Smooth muscle cell (in vitro differentiated cells): ENCODE results near the gene TPX2. TPM values are rescaled to one million over a fixed set of nuclear protein-coding genes. Genes with fewer than 3 reads are reported as not detected.
"Not testable (repeated sequence)": the region's sequence is repeated elsewhere in the genome, so short reads cannot be mapped to it uniquely, and the experiment has no call there.

ENCODE experiments used
- DNase-seq: peaks from one replicate; lab custom pipeline; 2025; ENCODE audit not compliant: unreplicated experiment; lab: John Stamatoyannopoulos, UW
- H2AFZ ChIP-seq: fragments of 200-600 bp; sonication (generic); 2 replicates; pipeline ENCODE4 v1.6.0; 2016; ENCODE audit warnings: antibody characterized with exemption, low read depth, mild to moderate bottlenecking
- H3F3A ChIP-seq: fragments of 200-600 bp; sonication (generic); 2 replicates; pipeline ENCODE4 v1.6.0; 2017; ENCODE audit warnings: antibody characterized with exemption, low read depth
- H3K27ac ChIP-seq: fragments of 200-600 bp; sonication (generic); 2 replicates; pipeline ENCODE4 v1.5.1; 2016; ENCODE audit warnings: low read depth, mild to moderate bottlenecking
- H3K27me3 ChIP-seq: fragments of 200-600 bp; sonication (generic); 2 replicates; pipeline ENCODE4 v1.6.1; 2016; ENCODE audit warnings: low read depth, mild to moderate bottlenecking
- H3K36me3 ChIP-seq: fragments of 200-600 bp; sonication (generic); 2 replicates; pipeline ENCODE4 v1.5.1; 2016; ENCODE audit warnings: low read depth
- H3K4me1 ChIP-seq: fragments of 200-600 bp; sonication (generic); 2 replicates; pipeline ENCODE4 v1.5.1; 2016; ENCODE audit warnings: low read depth
- H3K4me2 ChIP-seq: fragments of 200-600 bp; sonication (generic); 2 replicates; pipeline ENCODE4 v1.6.0; 2016; ENCODE audit warnings: mild to moderate bottlenecking
- H3K4me3 ChIP-seq: fragments of 200-600 bp; sonication (generic); 2 replicates; pipeline ENCODE4 v1.5.1; 2016; ENCODE audit warnings: mild to moderate bottlenecking
- H3K79me2 ChIP-seq: fragments of 200-600 bp; sonication (generic); 2 replicates; pipeline ENCODE4 v1.6.0; 2016; ENCODE audit warnings: low read depth, mild to moderate bottlenecking
- H3K9ac ChIP-seq: fragments of 200-600 bp; sonication (generic); 2 replicates; pipeline ENCODE4 v1.6.0; 2016; ENCODE audit warnings: low read depth
- H3K9me3 ChIP-seq: fragments of 200-600 bp; sonication (generic); replicated peaks from 2 replicates; pipeline ENCODE4 v1.5.1; 2016; ENCODE audit warnings: low read depth
- H4K20me1 ChIP-seq: fragments of 200-600 bp; sonication (generic); 2 replicates; pipeline ENCODE4 v1.6.0; 2016; ENCODE audit warnings: low read depth
- WGBS: methylation state at CpG from one replicate; pipeline ENCODE4 v1.1.7; 2016; ENCODE audit warnings: low lambda C conversion rate; 5-methylcytosine and 5-hydroxymethylcytosine counted together
- polyA plus RNA-seq: library from polyadenylated mRNA; unstranded; fragments of >200 nt; fragmentation: Nextera tagmentation; extraction: Ambion mirVana; gene quantifications from 2 replicates; pipeline ENCODE4 v1.2.1, GENCODE V29; 2016
- total RNA-seq: library from RNA; depleted of rRNA; stranded (reverse); fragments of >200 nt; gene quantifications from 2 replicates; pipeline ENCODE4 v1.2.3, GENCODE V29; 2014
- TF ChIP-seq, protein P1 (sequence below): fragments of 200-600 bp; sonication (generic); IDR thresholded peaks from 2 replicates; pipeline ENCODE4 v1.5.1; 2017; ENCODE audit warnings: borderline replicate concordance, mild to moderate bottlenecking, antibody characterized with exemption; ENCODE audit not compliant: insufficient read depth, poor library complexity, severe bottlenecking

Gene TPX2
- total and polyA plus RNA-seq, 2 experiments from 2014 or later: 21.7 to 24.5 TPM

- H2AFZ ChIP-seq: no peak overlapping the region
- no peak for DNase-seq
- H3K36me3 ChIP-seq: no peaks in the 10 kb centered on the region
- H3K79me2 ChIP-seq: no peaks in the 10 kb centered on the region
- no peaks in the 10 kb centered on the region for H3F3A ChIP-seq
- H4K20me1 ChIP-seq: no peaks in the 10 kb centered on the region
- H3K27me3 ChIP-seq: no peaks in the 10 kb centered on the region
- H3K9ac ChIP-seq: no peak overlapping the region
- no peaks in the 10 kb centered on the region for H3K9me3 ChIP-seq
- H3K4me2 ChIP-seq: no peak overlapping the region
- no peak overlapping the region for H3K27ac ChIP-seq
- no peaks in the 10 kb centered on the region for H3K4me1 ChIP-seq
- 95% methylated on average over 4 of the region's 4 CpGs for WGBS
- no peak overlapping the region for H3K4me3 ChIP-seq
- TF ChIP-seq, protein P1, sequence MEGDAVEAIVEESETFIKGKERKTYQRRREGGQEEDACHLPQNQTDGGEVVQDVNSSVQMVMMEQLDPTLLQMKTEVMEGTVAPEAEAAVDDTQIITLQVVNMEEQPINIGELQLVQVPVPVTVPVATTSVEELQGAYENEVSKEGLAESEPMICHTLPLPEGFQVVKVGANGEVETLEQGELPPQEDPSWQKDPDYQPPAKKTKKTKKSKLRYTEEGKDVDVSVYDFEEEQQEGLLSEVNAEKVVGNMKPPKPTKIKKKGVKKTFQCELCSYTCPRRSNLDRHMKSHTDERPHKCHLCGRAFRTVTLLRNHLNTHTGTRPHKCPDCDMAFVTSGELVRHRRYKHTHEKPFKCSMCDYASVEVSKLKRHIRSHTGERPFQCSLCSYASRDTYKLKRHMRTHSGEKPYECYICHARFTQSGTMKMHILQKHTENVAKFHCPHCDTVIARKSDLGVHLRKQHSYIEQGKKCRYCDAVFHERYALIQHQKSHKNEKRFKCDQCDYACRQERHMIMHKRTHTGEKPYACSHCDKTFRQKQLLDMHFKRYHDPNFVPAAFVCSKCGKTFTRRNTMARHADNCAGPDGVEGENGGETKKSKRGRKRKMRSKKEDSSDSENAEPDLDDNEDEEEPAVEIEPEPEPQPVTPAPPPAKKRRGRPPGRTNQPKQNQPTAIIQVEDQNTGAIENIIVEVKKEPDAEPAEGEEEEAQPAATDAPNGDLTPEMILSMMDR: no peak
Measured at GRCh38 chr20:31824125-31824485, 85.0 kb downstream of the TPX2 start.

DNA sequence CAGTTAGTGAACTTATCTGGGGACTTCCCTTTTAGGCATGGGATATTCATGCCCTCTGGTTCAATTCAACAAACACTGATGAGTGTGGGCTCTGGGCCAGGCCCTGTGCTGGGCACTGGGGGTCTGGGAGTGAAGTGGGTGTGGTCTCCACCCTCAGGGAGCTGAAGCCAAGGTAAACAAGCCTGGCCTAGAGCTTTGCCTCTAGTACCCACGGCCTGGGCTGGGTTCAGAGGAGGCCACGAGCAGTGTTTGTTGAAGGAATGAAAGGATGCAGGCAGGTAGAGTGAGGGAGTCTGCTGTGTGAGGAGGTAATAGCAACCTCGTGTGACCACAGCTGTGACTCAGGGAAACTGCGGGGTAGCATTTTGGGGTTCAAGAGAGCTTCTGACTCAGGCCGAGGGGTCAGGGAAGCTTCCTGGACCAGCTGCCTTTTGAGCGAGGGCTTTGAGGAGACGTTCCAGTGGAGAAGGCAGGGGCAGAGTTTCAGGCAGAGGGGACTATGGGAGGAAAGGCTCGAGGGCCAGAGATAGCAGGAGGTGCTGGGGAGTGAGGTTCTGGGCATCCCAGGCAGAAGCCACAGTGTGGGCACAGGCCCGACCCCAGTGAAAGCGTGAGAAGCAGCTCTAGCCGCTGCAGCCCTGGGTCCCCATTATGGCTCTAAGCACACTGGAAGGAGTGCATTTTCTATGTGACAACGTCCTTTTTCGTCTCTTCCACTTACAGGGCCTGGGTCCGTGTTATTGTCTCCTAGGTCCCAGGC, 85.6 kb downstream of the TPX2 start:
- H3K79me2 ChIP-seq: no peaks in the 10 kb centered on the region
- DNase-seq: no peak
- no peaks in the 10 kb centered on the region for H4K20me1 ChIP-seq
- H3K4me2 ChIP-seq: no peak overlapping the region
- 89% methylated on average over 14 of the region's 14 CpGs for WGBS
- H3K4me1 ChIP-seq: no peaks in the 10 kb centered on the region
- H3K36me3 ChIP-seq: no peaks in the 10 kb centered on the region
- TF ChIP-seq, protein P1: no peak
- H3K4me3 ChIP-seq: no peak overlapping the region
- no peaks in the 10 kb centered on the region for H3K27me3 ChIP-seq
- H3K9ac ChIP-seq: no peak overlapping the region
- H3F3A ChIP-seq: no peaks in the 10 kb centered on the region
- no peak overlapping the region for H2AFZ ChIP-seq
- no peak overlapping the region for H3K27ac ChIP-seq
- H3K9me3 ChIP-seq: no peaks in the 10 kb centered on the region

- Histone ChIP-seq H2AFZ (no peak overlapping the region), H3K9me3 (no peaks in the 10 kb centered on the region), H3F3A (no peaks in the 10 kb centered on the region), H3K27ac (no peak overlapping the region), H4K20me1 (no peaks in the 10 kb centered on the region), H3K4me1 (no peaks in the 10 kb centered on the region), H3K36me3 (no peaks in the 10 kb centered on the region), H3K9ac (no peak overlapping the region), H3K4me3 (no peak overlapping the region), H3K27me3 (no peaks in the 10 kb centered on the region), H3K79me2 (no peaks in the 10 kb centered on the region), H3K4me2 (no peak overlapping the region)
- no peak for DNase-seq
- 91% methylated on average over 5 of the region's 5 CpGs for WGBS
- TF ChIP-seq, protein P1: no peak
Measured at GRCh38 chr20:31826074-31826473, 87.0 kb downstream of the TPX2 start.

GRCh38 chr20:31827059-31827458, 88.0 kb downstream of the TPX2 start:
- Histone ChIP-seq H4K20me1 (no peaks in the 10 kb centered on the region), H3K4me2 (no peak overlapping the region), H3K27me3 (no peaks in the 10 kb centered on the region), H2AFZ (no peak overlapping the region), H3K4me3 (no peak overlapping the region), H3K79me2 (no peaks in the 10 kb centered on the region), H3K4me1 (no peaks in the 10 kb centered on the region), H3F3A (no peaks in the 10 kb centered on the region), H3K36me3 (no peaks in the 10 kb centered on the region), H3K9me3 (no peaks in the 10 kb centered on the region), H3K9ac (no peak overlapping the region), H3K27ac (no peak overlapping the region)
- DNase-seq: no peak
- WGBS: 74% methylated on average over 2 of the region's 2 CpGs
- TF ChIP-seq, protein P1: no peak

- not testable (repeated sequence) for H3K79me2 ChIP-seq, H2AFZ ChIP-seq, H4K20me1 ChIP-seq, H3K36me3 ChIP-seq, H3K9me3 ChIP-seq, DNase-seq, H3K4me1 ChIP-seq, H3K4me3 ChIP-seq, H3F3A ChIP-seq, H3K9ac ChIP-seq, H3K27me3 ChIP-seq, H3K4me2 ChIP-seq, H3K27ac ChIP-seq
- 98% methylated on average over 11 of the region's 11 CpGs for WGBS
Measured at GRCh38 chr20:31828016-31828415, 88.9 kb downstream of the TPX2 start.
